ENCODE results near the gene HSP90AA1. TPM values are rescaled to one million over a fixed set of nuclear protein-coding genes. Genes with fewer than 3 reads are reported as not detected.

HSP90AA1 gene
- polyA plus RNA-seq, 1 donor from 2014 or later, result 372 TPM

- peak overlapping the region in 2 of 4 donors; percentile 65 to 74 for H3K4me3 Mint-ChIP-seq
- no peaks in the 10 kb centered on the region for H3K9me3 Mint-ChIP-seq
- H3K4me1 Mint-ChIP-seq, result peaks cover 6 to 13% (median 12%) of the 10 kb centered on the region in 3 donors
- no peaks in the 10 kb centered on the region for H3K36me3 Mint-ChIP-seq
- H3K27me3 Mint-ChIP-seq, result no peaks in the 10 kb centered on the region
- peak overlapping the region; percentile 66 to 78 (median 76) for H3K27ac Mint-ChIP-seq
Measured at GRCh38 chr14:102103062-102103695, 16.3 kb upstream of the HSP90AA1 start.

- H3K4me3 Mint-ChIP-seq, result peak overlapping the region in 1 of 4 donors; percentile 56
- H3K36me3 Mint-ChIP-seq, result no peaks in the 10 kb centered on the region
- no peaks in the 10 kb centered on the region for H3K9me3 Mint-ChIP-seq
- no peak overlapping the region for H3K27ac Mint-ChIP-seq
- H3K27me3 Mint-ChIP-seq, result no peaks in the 10 kb centered on the region
- peaks cover 0 to 4% (median 2%) of the 10 kb centered on the region in 3 donors for H3K4me1 Mint-ChIP-seq
Measured at GRCh38 chr14:102097441-102098135, 10.7 kb upstream of the HSP90AA1 start.

GRCh38 chr14:102096569-102097188 lies 9.8 kb upstream of the HSP90AA1 start:
- peaks cover 0 to 4% (median 2%) of the 10 kb centered on the region in 3 donors for H3K4me1 Mint-ChIP-seq
- peak overlapping the region in 2 of 3 donors; percentile 11 to 16 for H3K27ac Mint-ChIP-seq
- H3K9me3 Mint-ChIP-seq, result no peaks in the 10 kb centered on the region
- peak overlapping the region in 1 of 4 donors; percentile 46 for H3K4me3 Mint-ChIP-seq
- no peaks in the 10 kb centered on the region for H3K36me3 Mint-ChIP-seq
- no peaks in the 10 kb centered on the region for H3K27me3 Mint-ChIP-seq

- Mint-ChIP-seq H3K4me3 (peak overlapping the region in 1 of 4 donors; percentile 46), H3K36me3 (no peaks in the 10 kb centered on the region), H3K27ac (peak overlapping the region in 1 of 3 donors; percentile 39)
Measured at GRCh38 chr14:102095871-102096568, 9.2 kb upstream of the HSP90AA1 start.

GRCh38 chr14:102095231-102095870 lies 8.5 kb upstream of the HSP90AA1 start:
- H3K27me3 Mint-ChIP-seq, result no peaks in the 10 kb centered on the region
- H3K4me3 Mint-ChIP-seq, result no peak overlapping the region
- no peaks in the 10 kb centered on the region for H3K9me3 Mint-ChIP-seq
- peak overlapping the region in 1 of 3 donors; percentile 39 for H3K27ac Mint-ChIP-seq
- no peaks in the 10 kb centered on the region for H3K36me3 Mint-ChIP-seq
- peaks cover under 1 to 4% (median 4%) of the 10 kb centered on the region in 3 donors for H3K4me1 Mint-ChIP-seq

More at GRCh38 chr14:102095871-102096568, 9.2 kb upstream of the HSP90AA1 start:
- Mint-ChIP-seq H3K4me1 (peaks cover 0 to 4% (median 2%) of the 10 kb centered on the region in 3 donors), H3K9me3 (no peaks in the 10 kb centered on the region), H3K27me3 (no peaks in the 10 kb centered on the region)

- no peaks in the 10 kb centered on the region for H3K27me3 Mint-ChIP-seq
- peak overlapping the region in 1 of 3 donors; percentile 58 for H3K27ac Mint-ChIP-seq
- no peak overlapping the region for H3K4me3 Mint-ChIP-seq
- no peaks in the 10 kb centered on the region for H3K9me3 Mint-ChIP-seq
- H3K4me1 Mint-ChIP-seq, result peaks cover 9 to 17% (median 9%) of the 10 kb centered on the region in 3 donors
- H3K36me3 Mint-ChIP-seq, result no peaks in the 10 kb centered on the region
Measured at GRCh38 chr14:102094101-102094500, 7.3 kb upstream of the HSP90AA1 start.

- Mint-ChIP-seq H3K9me3 (no peaks in the 10 kb centered on the region), H3K36me3 (no peaks in the 10 kb centered on the region), H3K4me1 (peaks cover 11 to 26% (median 16%) of the 10 kb centered on the region in 3 donors), H3K4me3 (no peak overlapping the region), H3K27ac (peak overlapping the region in 1 of 3 donors; percentile 30), H3K27me3 (no peaks in the 10 kb centered on the region)
Measured at GRCh38 chr14:102092806-102093205, 6.0 kb upstream of the HSP90AA1 start.

- Mint-ChIP-seq H3K9me3 (no peaks in the 10 kb centered on the region), H3K27me3 (no peaks in the 10 kb centered on the region), H3K4me3 (peak overlapping the region in 2 of 4 donors; percentile 57 to 93), H3K4me1 (peaks cover 12 to 28% (median 19%) of the 10 kb centered on the region in 3 donors), H3K36me3 (no peaks in the 10 kb centered on the region), H3K27ac (peak overlapping the region in 1 of 3 donors; percentile 93)
Measured at GRCh38 chr14:102090713-102091112, 3.9 kb upstream of the HSP90AA1 start.

GRCh38 chr14:102089621-102090343 lies 2.9 kb upstream of the HSP90AA1 start:
- H3K9me3 Mint-ChIP-seq, result no peaks in the 10 kb centered on the region
- peak overlapping the region in 2 of 3 donors; percentile 93 for H3K27ac Mint-ChIP-seq
- H3K4me3 Mint-ChIP-seq, result peak overlapping the region; percentile 26 to 100 (median 60)
- peaks cover 1% of the 10 kb centered on the region for H3K36me3 Mint-ChIP-seq
- H3K4me1 Mint-ChIP-seq, result peaks cover 15 to 35% (median 29%) of the 10 kb centered on the region in 3 donors
- no peaks in the 10 kb centered on the region for H3K27me3 Mint-ChIP-seq

GRCh38 chr14:102088012-102088792 lies 1.4 kb upstream of the HSP90AA1 start:
- H3K4me3 Mint-ChIP-seq, result peak overlapping the region; percentile 91 to 100 (median 95)
- H3K27me3 Mint-ChIP-seq, result no peaks in the 10 kb centered on the region
- peaks cover 22 to 48% (median 39%) of the 10 kb centered on the region in 3 donors for H3K4me1 Mint-ChIP-seq
- peaks cover 3% of the 10 kb centered on the region for H3K36me3 Mint-ChIP-seq
- H3K27ac Mint-ChIP-seq, result peak overlapping the region; percentile 87 to 93 (median 93)
- no peaks in the 10 kb centered on the region for H3K9me3 Mint-ChIP-seq

- Mint-ChIP-seq H3K9me3 (no peaks in the 10 kb centered on the region), H3K36me3 (peaks cover 3% of the 10 kb centered on the region), H3K4me1 (peaks cover 25 to 51% (median 41%) of the 10 kb centered on the region in 3 donors), H3K27ac (peak overlapping the region; percentile 73 to 93 (median 93)), H3K4me3 (peak overlapping the region; percentile 91 to 100 (median 95)), H3K27me3 (no peaks in the 10 kb centered on the region)
Measured at GRCh38 chr14:102087762-102088011, 843 bp upstream of the HSP90AA1 start.

GRCh38 chr14:102086709-102086971 lies 204 bp downstream of the HSP90AA1 start:
- H3K27me3 Mint-ChIP-seq, result no peaks in the 10 kb centered on the region
- H3K4me1 Mint-ChIP-seq, result peaks cover 25 to 51% (median 48%) of the 10 kb centered on the region in 3 donors
- peaks cover 7% of the 10 kb centered on the region for H3K36me3 Mint-ChIP-seq
- peak overlapping the region; percentile 85 to 95 (median 93) for H3K27ac Mint-ChIP-seq
- no peaks in the 10 kb centered on the region for H3K9me3 Mint-ChIP-seq
- peak overlapping the region; percentile 91 to 100 (median 94) for H3K4me3 Mint-ChIP-seq

- H3K4me1 Mint-ChIP-seq, result peaks cover 25 to 51% (median 48%) of the 10 kb centered on the region in 3 donors
- peak overlapping the region; percentile 93 to 95 (median 94) for H3K27ac Mint-ChIP-seq
- no peaks in the 10 kb centered on the region for H3K9me3 Mint-ChIP-seq
- H3K27me3 Mint-ChIP-seq, result no peaks in the 10 kb centered on the region
- H3K36me3 Mint-ChIP-seq, result peaks cover 8% of the 10 kb centered on the region
- peak overlapping the region; percentile 91 to 98 (median 94) for H3K4me3 Mint-ChIP-seq
Measured at GRCh38 chr14:102085948-102086708, 716 bp downstream of the HSP90AA1 start.

Measured in IgD-negative memory B cell (primary cell).